ENCODE data around the gene WDR1.

WDR1 gene

DNA sequence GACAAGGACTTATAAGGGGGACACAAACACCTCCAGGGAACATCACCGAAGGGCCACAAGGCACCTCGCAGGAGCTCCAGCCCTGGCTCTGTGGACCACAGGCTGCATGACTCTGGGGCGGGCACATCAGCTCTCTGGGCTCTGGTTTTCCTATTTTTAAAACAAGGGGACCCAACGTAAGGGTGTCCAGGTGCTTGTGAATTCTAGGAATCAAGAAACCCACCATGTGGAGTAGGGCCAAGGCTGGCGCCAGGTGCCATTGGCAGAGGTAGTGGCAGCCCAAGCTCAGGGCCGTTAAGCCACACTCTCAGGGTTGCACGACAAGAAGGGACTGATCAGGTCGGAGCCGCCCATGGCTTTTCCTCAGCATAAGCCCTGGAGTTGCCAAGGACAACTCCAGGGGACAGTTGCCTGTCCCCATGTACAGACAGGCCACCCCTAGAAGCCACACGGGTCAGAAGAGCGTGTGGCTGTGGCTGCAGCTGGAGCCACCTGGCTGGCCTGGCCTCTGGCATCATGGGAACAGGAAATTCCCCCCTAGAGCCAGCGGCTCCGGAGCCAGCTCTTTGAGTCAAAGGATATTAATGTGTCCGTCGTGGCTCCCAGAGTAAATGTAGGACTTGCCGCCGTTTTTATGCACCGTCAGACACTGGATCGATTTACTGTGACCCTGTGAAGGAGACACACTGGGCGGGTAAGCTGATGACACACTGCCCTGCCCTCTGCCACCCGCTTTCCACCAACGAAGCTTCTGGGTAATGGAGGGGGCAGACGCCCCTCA is 32.5 kb downstream of the WDR1 start:
- no peak for DNase-seq

DNA sequence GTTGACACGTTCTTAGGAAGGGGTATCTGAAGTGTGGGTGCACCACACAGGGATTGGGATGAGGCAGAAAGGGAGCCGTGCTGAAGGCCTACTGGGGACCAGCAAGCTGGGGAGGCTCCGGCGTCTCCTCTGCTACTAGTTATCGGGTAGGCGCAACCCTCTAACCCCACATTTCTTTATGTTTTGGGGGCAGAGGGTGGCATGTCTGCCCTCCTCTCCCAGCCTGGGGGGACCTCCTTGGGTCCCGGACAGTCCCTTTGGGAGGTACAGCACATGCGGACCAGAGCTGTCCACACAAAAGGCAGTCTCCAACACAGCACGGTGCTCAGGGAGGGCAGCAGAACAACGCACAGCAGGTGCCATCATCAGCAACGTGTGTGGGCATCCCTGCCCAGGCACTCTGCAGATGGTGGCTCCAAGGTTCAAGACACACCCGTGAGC is 33.2 kb downstream of the WDR1 start:
- no peak for DNase-seq

DNA sequence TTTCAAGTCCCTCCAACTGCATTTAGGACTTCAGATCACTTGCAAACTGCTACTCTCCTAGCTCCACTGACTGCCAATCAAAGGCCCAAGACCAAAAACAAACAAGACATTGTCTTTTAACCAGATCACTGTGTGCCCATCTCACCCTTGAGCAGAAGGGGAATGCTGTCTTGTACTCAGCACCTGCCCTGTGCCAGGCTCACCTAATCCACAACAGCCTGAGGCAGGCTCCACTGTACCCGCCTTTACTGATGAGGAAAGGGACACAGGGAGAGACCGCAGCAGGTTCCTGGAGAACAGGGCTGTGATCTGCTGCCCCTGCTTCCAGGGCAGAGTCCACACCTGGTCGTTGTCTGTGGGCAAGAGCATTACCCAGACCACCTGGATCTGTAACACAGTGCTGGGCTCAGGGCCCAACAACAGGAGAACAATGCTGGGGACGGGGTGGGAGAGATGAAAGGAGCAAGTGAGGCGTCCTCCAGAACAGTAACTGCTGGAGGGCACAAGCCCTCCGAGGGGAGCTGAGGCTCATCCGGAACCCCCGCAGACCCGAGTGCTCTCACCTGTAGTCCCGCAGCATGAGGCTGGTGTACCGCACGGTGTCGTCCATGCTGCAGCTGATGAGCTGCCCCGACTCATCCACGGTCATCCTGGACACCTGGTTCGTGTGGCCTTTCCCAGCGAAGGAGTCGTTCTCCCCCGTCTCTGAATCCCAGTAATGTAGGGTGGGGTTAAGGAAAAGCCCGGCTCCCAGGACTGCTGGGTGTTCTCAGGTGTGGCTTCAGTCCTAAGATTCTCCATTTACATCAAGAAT is 33.9 kb downstream of the WDR1 start:
- no peak for DNase-seq

DNA sequence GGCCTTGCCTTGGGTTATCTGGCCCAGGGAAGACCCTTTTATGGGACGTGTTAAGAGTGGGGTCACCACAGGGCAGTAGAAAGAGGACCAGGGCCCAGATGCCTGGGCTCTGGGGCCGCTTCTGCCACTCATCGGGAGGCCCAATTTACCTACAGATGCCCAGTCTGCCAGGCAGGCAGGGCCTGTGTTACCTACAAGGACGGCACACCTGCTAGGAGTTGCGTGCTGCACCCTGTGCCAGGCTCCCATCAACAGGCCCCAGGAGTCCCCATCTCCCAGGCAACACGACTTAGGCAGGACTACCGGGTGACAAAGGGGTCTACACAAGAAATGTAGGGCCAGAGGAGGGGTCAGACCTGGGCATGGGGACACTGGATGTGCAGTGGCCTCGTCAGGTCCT is 34.6 kb downstream of the WDR1 start:
- DNase-seq, result no peak

DNA sequence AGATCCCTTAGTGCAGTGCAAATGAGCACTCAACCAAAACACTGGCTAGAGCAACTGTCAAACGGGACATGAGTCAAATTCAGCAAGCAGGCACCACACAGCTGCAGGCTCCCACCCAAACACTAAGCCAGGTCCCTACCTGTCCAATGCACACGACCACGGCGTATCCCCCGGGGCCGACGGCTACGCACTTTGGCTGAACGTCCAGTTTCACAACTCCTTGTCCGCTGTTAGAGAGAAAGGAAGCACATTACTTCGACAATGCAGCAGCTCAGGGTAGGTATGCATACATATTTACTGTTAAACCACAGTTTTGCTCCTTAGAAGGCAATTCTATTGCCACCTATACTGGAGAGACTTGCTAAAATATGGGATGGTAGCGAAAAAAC is 35.4 kb downstream of the WDR1 start:
- DNase-seq, result no peak

DNA sequence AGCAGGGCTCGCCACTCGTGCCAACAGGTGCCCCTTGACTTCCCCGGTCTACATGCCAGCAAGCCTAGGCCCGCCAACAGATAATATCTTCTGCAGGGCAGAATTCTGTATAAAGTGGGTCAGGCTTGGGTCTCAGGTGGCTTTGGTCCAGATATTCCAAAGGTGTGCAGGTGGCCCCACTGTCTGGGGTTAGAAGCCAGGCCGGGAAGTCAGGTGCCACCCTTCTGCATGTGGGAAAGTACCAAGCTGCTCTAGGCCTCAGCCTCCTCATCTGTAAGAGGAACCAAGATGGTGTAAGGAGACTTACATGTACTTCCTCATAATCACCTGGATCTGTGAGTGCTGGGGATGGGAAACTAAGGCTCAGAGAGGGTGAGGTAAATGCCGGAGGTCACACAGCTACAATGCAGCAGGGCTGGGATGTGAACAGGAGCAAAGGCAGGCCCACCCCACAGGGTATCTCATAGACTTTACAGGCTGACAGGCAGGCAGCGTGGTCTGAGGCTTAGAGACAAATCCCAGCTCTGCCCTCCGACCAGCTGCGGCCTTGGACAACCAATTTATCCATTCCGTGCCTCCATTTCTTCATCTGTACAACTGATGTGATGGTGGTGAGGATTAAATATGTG is 35.9 kb downstream of the WDR1 start:
- no peak for DNase-seq

DNA sequence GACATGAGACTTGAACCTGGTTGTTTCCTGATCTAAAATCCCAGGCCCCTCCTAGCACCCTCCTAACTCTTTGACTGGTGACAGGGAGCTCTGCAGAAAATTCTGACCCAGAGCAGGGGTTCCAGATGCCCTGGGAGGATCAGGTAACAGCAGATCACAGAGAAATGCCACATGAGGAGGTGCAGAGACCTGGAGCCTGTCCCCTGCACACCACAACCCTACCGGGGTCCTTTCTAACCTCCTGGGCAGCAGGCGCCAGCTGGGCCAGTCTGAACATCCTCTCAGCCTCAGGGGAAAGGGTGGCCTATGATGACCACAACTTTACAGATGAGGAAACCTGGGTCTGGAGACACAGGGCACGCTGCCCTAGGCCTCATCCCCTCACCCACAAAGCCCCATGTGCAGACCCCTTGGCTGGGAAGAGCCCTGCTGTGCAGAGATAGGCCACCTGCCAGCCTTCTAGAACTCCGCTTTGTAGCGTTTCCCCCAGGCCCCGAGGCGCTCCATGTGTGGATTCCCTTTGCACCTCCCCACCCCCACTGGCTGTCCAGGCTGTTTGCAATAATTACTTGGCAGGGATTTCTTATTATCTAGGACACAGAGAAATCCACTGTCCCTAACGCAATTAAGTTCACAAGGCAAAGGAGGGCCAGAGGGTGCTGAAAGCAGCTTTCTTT is 36.5 kb downstream of the WDR1 start:
- no peak for DNase-seq

DNA sequence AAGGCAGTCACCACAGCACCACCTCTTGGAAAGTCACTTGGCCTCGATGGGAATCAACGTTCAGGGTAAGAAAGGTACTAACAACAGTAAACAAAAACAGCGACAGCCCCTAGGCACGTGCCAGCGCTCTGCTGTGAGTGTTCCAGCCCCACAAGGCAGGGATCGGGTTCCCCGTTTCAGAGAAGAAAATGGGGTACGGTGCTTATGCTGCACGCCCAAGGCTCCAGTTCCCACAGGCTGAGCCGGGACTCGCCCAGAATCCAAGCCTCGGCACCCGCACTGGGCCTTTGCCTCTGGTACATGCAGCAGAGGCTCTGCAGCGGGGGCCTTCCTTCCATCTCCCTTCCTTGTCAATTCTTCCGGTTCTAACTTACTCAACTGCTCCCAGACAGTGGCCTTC is 37.3 kb downstream of the WDR1 start:
- DNase-seq, result no peak

DNA sequence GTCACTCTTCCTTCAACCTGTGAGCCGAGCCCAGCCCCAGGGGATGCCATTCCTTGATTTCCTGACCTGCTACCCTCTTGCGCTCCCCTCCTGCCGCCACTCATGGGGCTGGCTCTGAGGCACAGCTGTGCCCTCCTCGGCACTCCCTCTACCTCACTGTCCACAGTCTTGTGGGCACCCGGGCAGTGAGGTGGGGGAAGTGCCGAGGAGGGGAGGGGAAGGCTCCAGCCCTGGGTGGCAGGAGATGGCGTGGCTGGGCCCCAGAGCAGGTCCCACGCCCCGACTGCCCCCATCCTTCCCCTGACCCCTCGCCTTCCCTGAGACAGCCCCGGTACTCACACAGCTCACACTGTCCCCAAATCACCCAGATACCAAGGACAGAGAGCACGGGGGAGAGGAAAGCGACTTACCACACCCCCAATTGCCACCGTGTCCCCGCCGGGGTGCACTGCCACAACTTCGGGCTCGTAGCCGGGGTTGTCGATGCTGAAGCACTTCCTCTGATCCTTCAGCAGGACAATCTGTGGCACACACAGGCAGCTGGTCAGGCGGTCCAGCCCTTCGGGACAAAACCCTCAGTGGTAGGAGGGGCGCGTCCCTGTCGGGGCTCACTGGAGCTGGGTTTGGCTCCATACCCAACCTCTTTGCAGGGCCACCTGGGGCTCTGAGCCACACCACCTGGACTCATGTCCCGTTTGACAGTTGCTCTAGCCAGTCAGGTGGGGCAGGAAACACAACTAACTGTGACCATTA is 37.9 kb downstream of the WDR1 start:
- no peak for DNase-seq

DNA sequence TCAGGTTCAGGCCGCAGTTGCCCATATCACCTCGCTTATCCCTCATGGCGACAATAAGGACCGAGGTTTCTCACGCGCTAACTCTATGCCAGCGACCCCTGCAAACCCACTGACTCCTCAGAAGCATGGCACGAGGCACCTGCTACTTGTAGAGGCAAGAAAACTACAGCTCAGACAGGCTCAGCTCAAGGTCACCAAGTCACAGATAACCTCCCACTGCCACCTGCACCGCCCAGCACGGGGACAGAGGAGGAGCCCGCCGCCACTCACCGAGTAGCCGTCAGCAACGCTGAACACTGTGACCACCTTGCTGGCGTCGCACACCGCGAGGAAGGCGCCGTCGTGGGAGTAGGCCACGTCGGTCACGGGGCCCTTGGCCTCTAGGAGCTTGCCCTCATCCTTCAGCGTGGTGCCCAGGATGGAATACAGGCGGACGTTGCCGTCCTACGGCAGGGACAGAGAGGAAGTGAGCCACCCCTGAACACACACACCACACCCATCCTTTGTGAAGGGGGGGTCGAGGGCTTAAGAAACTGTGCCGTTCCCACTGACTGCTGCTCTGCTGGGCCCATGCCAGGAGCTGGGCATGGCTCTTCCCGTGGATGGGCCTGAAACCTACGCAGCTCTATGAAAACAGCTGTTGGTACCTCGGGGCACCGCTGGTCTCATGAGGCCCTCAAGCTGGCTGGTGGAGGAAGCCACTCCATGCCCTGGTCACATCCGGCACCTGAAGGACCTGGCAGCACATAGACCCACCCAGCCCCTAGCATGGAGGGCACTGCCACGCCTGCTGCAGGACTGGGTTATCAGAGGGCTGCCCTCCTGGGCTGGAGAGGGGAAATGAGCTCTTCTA is 38.9 kb downstream of the WDR1 start:
- no peak for DNase-seq

DNA sequence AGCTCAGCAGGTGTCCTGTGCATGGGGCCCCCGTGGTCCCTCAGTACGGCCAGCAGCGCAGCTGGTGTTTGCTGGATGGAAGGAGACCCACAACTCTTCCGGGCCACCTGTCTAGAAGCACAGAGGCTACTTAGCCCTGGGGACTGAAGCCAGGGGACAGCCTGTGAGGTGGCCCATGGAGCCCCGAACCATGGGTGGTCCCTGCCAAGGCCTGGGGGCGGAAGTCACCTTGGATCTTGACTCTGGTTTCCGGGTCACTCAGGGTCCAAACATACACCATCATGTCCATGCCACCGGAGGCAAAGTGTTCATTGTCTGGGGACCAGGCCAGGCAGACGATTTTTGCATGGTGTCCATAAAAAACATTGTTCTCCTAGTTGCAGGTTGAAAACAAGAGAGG is 39.5 kb downstream of the WDR1 start:
- no peak for DNase-seq

DNA sequence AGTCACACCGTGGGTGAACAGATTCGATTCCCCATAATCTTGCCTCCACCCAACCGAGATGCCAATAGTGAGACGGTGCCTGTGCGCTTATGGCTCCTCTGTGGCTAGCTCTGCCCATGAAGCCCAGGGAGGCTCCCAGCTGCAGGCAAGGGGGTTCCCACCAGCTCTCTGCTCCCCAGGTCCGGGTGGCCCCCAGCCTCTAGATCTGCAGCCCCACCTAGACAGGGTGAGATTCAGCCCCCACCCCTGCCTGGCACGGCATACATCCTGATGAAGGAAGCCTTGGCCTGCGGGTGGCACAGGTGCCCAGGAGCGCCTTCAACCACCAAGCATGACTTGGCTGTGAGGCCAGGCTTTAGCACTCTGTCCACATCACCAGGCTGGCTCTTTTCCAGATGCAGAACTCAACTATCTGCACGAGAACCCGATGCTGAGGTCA is 40.6 kb downstream of the WDR1 start:
- no peak for DNase-seq

DNA sequence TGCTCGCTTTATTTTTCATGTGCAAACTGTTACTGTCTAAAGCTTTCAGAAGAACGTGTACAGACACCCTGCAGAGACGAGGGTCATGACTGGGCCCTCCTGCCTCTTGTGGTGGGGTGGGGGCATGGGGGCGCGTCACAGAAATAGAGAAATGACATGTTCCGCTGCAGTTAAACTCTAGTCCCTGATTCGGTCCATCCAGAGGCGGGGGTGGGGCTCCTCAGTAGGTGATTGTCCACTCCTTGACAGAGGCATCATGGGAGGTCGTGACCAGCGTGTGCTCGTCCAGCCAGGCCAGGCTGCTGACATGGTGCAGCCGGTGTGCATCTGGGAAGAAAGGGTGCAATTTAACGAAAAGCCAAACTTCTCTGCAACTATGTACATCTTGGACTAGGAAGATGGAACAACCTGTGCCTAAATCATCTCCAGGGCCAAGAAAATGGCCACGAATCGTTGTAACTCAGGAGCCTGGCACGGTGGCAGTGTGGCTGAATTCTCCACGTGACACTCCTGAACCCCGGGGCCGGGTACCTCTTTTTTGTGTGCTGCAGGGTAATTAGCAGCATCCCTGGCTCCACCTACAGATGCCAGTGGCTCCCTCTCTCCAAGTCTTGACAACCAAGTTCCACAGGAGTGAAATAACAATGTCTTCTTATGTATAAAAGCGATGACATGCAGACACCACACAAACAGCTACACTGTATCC is 41.3 kb downstream of the WDR1 start:
- DNase-seq, result no peak

DNA sequence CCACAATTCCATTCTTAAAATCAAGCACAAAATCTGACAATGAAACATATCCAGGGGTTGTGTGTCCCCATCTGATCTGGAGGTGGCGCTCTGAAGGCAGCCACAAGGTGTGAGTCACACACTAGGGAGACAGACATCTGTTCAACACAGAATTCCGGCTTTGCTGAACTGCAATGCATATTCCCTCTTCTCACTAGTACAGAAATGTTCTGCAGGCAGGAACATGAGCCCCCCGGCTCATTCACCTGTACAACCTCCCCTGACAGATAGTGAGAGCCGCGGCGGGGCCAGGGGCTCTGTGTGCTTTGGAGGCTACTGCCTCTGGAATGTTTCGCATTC is 41.9 kb downstream of the WDR1 start:
- DNase-seq, result peak in 1 of 2 experiments; percentile 20

DNA sequence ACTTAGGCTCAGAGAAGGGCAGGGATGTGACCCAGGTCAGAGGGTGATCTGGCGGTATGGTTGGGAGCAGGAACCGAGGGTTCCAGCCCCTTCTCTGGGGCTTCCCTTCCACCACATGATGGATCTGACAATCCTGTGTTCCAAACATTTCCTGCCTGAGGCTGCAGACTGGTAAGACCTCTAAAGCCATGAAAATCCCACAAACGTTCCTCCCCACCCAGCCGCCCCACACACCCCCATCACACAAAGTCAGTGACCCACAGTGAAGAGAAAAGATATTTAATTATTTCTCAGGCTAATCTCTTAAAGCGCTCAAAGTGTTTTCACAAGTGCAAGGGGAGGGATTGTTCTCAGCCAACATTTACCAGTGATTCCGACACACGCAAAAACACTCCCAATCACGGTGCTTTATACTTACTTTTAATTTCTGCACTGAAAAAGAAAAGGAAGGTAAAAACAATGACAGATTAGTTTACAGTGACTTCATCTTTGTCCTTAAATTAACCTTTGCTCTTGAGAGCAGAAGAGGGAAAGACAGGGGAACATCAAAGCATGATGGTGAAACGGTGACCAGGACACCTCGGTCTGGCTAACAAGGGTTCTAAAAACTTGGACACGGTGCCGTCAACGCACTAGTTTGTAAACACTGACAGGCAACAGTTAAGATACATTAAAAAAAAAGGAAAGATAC is 42.4 kb downstream of the WDR1 start:
- no peak for DNase-seq

DNA sequence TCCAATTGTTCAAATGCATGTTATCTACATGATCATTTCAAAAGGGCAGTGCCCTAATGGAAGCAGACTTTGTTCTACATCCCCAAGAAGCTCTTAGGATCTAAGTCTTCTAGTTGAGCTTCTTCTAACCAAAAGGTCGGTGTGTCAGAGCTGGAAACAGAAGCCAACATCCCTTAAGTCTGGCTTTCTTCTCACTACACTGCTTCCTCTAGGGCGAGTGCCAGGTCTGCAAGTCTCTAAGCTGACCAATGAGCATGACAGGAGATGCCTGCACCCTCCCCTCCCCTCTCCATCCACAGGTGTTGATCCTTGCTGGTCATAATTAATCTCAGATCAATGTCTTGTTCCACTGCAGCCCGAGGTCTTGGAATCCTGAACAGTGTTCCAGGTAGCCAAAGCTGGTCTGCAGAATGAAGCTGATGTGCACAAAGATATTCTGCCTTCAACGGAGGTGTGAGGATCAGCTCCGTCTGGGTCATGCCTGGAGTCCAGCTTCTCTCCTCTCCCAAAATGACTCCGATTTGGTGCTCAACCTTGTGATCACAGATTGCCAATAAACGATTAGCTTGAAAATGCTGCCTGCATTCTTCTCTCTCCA is 44.1 kb downstream of the WDR1 start:
- no peak for DNase-seq

DNA sequence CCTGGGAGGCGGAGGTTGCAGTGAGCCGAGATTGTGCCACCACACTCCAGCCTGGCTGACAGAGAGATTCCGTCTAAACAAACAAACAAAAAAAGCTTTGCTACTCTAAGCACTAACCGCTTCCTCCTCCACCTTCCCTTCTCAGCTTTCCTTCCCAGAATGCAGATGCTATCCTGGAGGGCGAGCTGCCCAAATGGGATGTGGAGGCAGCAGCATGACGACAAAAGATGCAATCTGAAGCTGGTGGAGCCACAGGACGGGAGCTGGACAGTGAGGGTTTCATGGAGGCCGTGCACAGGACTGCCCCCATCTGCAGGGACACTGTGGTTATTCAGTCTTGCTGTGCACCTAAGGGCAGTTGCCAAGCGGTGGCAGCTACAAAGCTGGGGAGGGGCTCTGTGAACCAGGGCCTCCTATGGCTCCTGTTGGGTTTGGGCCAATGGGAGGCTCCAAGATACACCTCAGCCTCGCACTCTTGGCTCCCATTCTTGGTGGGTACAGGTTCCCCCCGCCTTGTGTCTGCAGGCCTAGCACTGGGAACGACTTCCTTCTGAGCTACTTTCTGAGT is 47.4 kb downstream of the WDR1 start:
- no peak for DNase-seq

DNA sequence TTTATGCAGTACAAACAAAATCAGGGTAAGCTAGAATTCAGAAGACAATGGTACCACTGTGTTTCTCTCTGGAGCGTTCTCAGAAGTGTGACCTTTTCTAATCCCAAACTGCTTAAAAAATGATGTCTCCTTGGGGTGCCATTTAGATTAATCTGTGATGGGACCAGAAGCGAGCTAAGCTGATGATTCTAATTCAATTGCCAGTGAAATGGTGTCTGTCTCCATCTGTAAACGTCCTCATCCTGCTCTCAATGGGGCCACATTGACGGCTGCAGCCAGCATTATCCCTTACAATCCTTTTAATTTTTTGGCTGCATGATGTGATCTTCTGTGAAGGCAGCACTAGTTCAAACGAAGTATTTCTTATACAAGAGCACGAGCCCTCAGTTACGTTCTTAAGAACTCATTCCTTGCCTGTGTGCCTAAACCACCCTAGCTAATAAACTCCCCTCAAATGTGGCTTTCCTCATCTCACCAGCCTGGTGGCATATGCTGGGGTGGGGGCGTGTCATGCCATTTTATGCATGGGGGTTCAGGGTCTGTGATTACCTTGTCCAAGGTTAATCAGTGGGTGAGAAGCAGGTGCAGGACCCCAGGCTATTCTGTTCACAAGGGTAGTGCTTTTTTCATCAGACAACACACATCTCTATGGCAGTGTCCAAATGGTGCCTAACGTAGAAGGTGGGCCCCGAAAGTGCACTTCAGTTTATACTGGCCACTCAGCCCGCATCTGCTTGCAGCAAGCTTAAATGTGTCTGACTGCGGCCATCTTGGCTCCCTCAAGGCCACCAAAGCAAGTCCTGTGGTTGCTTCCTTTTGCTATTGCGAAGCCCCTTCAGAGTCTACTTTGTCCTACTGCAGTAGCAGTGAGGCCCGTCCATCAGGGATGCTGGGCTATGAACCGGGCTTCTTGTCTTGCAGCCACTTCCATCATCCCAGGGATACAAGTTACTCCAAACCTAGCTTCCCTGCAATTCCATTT is 49.6 kb downstream of the WDR1 start:
- no peak for DNase-seq
